A673 (cell line): ENCODE data around the gene DPF1. TPM values are rescaled to one million over a fixed set of nuclear protein-coding genes. Genes with fewer than 3 reads are reported as not detected.

Experiments used
- BruUV-seq: library from RNA; stranded (reverse); fragments of 400-500 nt; replicated peaks from 2 replicates; lab custom pipeline; 2021; lab: Mats Ljungman, UMichigan
- CTCF ChIA-PET: fragments of 300-600 bp; sonication (Branson Sonifier 250); formaldehyde crosslinking; loops from one replicate; lab custom pipeline; 2022; ENCODE audit warnings: antibody characterized with exemption; lab: Charles Lee
- POLR2A ChIA-PET: fragments of 300-600 bp; sonication (Branson Sonifier 250); formaldehyde crosslinking; loops from one replicate; lab custom pipeline; 2022; ENCODE audit warnings: antibody characterized with exemption; ENCODE audit not compliant: low non-redundant PET; lab: Charles Lee
- DNase-seq: peaks from one replicate; pipeline ENCODE4 v3.0.0-alpha.2; 2015; ENCODE audit warnings: low spot score
- H3K27ac ChIP-seq: fragments of 200-600 bp; sonication (generic); 2 replicates; pipeline ENCODE4 v1.5.1; 2016; ENCODE audit warnings: mixed run types, low read depth, mild to moderate bottlenecking, mixed read lengths, antibody characterized with exemption, low read length; ENCODE audit not compliant: poor library complexity, severe bottlenecking
- H3K27me3 ChIP-seq: fragments of 200-600 bp; sonication (generic); replicated peaks from 2 replicates; pipeline ENCODE4 v1.6.1; 2017; ENCODE audit warnings: mixed run types, low read depth, mild to moderate bottlenecking, mixed read lengths, antibody characterized with exemption, low read length; ENCODE audit not compliant: insufficient read depth, poor library complexity
- H3K36me3 ChIP-seq: fragments of 200-600 bp; sonication (generic); 2 replicates; pipeline ENCODE4 v1.6.1; 2016; ENCODE audit warnings: mixed run types, mild to moderate bottlenecking, mixed read lengths, antibody characterized with exemption, low read length; ENCODE audit not compliant: insufficient read depth, poor library complexity, severe bottlenecking
- H3K4me1 ChIP-seq: fragments of 200-600 bp; sonication (generic); 2 replicates; pipeline ENCODE4 v1.6.1; 2017; ENCODE audit warnings: mixed run types, mild to moderate bottlenecking, mixed read lengths, antibody characterized with exemption, low read length; ENCODE audit not compliant: insufficient read depth, poor library complexity, severe bottlenecking
- H3K4me3 ChIP-seq: fragments of 200-600 bp; sonication (generic); 2 replicates; pipeline ENCODE4 v1.5.1; 2016; ENCODE audit warnings: low read depth, mixed run types, mild to moderate bottlenecking, mixed read lengths, low read length; ENCODE audit not compliant: poor library complexity, severe bottlenecking
- H3K9me3 ChIP-seq: fragments of 200-600 bp; sonication (generic); 2 replicates; pipeline ENCODE4 v1.6.1; 2016; ENCODE audit warnings: mixed run types, low read depth, mild to moderate bottlenecking, mixed read lengths, antibody characterized with exemption, low read length; ENCODE audit not compliant: poor library complexity, severe bottlenecking
- EZH2 ChIP-seq: fragments of 200-600 bp; sonication (generic); IDR thresholded peaks from 2 replicates; pipeline ENCODE4 v1.6.1; 2017; ENCODE audit warnings: borderline replicate concordance, low read depth, mild to moderate bottlenecking, mixed read lengths, antibody characterized with exemption, low read length; ENCODE audit not compliant: poor library complexity, severe bottlenecking
- intact Hi-C: fragments of 100-400 bp; cut with micrococcal nuclease; formaldehyde crosslinking; loops from one replicate; pipeline ENCODE4 v1.10.0; 2022; ENCODE audit not compliant: unreplicated experiment
- total RNA-seq: library from RNA; stranded (reverse); gene quantifications from 2 replicates; pipeline ENCODE4 v1.2.3, GENCODE V29; 2021
- TF ChIP-seq, protein P1 (sequence below): fragments of 300-800, 200-600 bp; sonication (generic); conservative IDR thresholded peaks from 2 replicates; pipeline ENCODE4 v1.5.1; 2017; ENCODE audit warnings: low read depth, mild to moderate bottlenecking, antibody characterized with exemption, low read length, moderate library complexity, mixed read lengths

DPF1 gene
- total RNA-seq, 1 experiment from 2014 or later = 6.3 TPM

- peak; percentile 55 for DNase-seq
- no peaks in the 10 kb centered on the region for H3K9me3 ChIP-seq
- ChIA-PET CTCF (no interaction called here), POLR2A (no interaction called here)
- H3K4me3 ChIP-seq = peak overlapping the region; percentile 54
- H3K4me1 ChIP-seq = no peaks in the 10 kb centered on the region
- H3K27me3 ChIP-seq = peaks cover 2% of the 10 kb centered on the region
- intact Hi-C loops = loop anchor here (5.0 to 10.0 kb wide), 3 partner anchors 84 to 324 kb away; partner anchors contain the start of genes CATSPERG, SIPA1L3 and WDR87
- no TSS peak for BruUV-seq
- no peaks in the 10 kb centered on the region for H3K36me3 ChIP-seq
- no peak for TF ChIP-seq EZH2
- TF ChIP-seq, protein P1, sequence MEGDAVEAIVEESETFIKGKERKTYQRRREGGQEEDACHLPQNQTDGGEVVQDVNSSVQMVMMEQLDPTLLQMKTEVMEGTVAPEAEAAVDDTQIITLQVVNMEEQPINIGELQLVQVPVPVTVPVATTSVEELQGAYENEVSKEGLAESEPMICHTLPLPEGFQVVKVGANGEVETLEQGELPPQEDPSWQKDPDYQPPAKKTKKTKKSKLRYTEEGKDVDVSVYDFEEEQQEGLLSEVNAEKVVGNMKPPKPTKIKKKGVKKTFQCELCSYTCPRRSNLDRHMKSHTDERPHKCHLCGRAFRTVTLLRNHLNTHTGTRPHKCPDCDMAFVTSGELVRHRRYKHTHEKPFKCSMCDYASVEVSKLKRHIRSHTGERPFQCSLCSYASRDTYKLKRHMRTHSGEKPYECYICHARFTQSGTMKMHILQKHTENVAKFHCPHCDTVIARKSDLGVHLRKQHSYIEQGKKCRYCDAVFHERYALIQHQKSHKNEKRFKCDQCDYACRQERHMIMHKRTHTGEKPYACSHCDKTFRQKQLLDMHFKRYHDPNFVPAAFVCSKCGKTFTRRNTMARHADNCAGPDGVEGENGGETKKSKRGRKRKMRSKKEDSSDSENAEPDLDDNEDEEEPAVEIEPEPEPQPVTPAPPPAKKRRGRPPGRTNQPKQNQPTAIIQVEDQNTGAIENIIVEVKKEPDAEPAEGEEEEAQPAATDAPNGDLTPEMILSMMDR = no peak
- H3K27ac ChIP-seq = no peak overlapping the region
These were observed 4.7 kb upstream of the DPF1 start for GRCh38 chr19:38228491-38229439.

DNA sequence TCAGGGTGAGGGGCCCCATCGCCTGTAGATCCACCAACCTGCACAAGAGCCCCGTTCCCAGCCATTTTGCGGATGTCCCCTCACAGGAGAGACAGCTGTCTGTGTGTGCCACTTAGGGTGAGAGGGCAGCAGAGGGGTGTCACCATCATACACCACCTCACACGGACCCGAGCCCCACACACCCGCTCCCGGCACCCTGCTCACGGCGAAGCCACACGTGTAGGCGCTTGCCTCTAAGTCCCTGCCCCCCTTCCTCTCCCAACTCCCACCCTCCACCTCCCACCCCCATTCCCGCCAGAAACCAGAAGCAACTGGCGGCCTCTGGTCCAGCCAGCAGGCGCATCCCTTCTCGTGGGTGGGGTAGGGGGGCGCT lies 4.0 kb upstream of the DPF1 start:
- Histone ChIP-seq H3K27me3 (peaks cover 2% of the 10 kb centered on the region), H3K4me3 (no peak overlapping the region), H3K27ac (no peak overlapping the region), H3K4me1 (no peaks in the 10 kb centered on the region), H3K9me3 (no peaks in the 10 kb centered on the region), H3K36me3 (no peaks in the 10 kb centered on the region)
- ChIA-PET POLR2A (no interaction called here), CTCF (interaction anchor here (0.6 kb wide), 1 partner anchor 34 kb away, joined by 5 read pairs; no protein-coding TSS in a partner anchor)
- intact Hi-C loops = loop anchor here (5.0 to 10.0 kb wide), 3 partner anchors 83 to 323 kb away; partner anchors contain the start of genes CATSPERG, SIPA1L3 and WDR87
- no TSS peak for BruUV-seq
- no peak for DNase-seq
- no peak for TF ChIP-seq EZH2
- TF ChIP-seq, protein P1 = no peak

- Histone ChIP-seq H3K4me1 (no peaks in the 10 kb centered on the region), H3K9me3 (no peaks in the 10 kb centered on the region), H3K4me3 (no peak overlapping the region), H3K27ac (no peak overlapping the region), H3K27me3 (peaks cover 2% of the 10 kb centered on the region), H3K36me3 (no peaks in the 10 kb centered on the region)
- TF ChIP-seq, protein P1 = no peak
- TF ChIP-seq EZH2 = no peak
- DNase-seq = no peak
- intact Hi-C loops = loop anchor here (5.0 to 10.0 kb wide), 3 partner anchors 83 to 323 kb away; partner anchors contain the start of genes CATSPERG, SIPA1L3 and WDR87
- ChIA-PET POLR2A (no interaction called here), CTCF (interaction anchor here (0.6 to 0.7 kb wide), 2 partner anchors 8 to 33 kb away, joined by 5 to 8 read pairs; no protein-coding TSS in a partner anchor)
- BruUV-seq = no TSS peak
These were observed 3.4 kb upstream of the DPF1 start for GRCh38 chr19:38227287-38228004.
